GM19438 (cell line): ENCODE results near the gene PCDHA7.
"Not testable (repeated sequence)": the region's sequence is repeated elsewhere in the genome, so short reads cannot be mapped to it uniquely, and the experiment has no call there.

ENCODE experiments used
- ATAC-seq: cut with Tn5 transposase; IDR thresholded peaks from one replicate; pipeline ENCODE4 v1.9.1; 2021; ENCODE audit warnings: low read depth; ENCODE audit not compliant: unreplicated experiment

PCDHA7 gene

DNA sequence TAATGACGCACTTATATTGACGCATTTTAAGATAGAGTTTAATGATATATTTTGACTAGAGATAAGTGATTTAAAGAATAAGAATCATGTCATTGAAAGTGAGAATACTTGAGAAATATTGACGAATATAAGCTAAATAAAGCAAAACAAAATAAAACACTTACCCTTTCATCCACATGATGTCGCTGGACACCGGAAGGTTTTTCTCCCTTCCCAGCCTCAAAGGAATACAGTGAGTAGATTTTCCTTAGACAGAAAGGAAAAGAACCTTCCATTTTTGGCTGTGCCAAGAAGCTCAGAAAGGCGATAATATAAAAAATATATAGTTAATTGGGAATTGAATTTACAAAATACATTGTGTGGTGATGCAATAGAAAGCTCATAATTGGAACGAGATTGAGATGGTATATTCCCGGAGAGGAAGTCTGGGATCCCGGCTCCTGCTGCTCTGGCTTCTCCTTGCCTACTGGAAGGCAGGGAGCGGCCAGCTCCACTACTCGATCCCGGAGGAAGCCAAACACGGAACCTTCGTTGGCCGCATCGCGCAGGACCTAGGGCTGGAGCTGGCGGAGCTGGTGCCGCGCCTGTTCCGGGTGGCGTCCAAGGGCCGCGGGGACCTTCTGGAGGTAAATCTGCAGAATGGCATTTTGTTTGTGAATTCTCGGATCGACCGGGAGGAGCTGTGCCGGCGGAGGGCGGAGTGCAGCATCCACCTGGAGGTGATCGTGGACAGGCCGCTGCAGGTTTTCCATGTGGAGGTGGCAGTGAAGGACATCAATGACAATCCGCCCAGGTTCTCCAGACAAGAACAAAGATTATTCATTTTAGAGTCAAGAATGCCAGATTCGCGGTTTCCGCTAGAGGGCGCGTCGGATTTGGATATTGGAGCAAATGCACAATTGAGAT lies 12.4 kb upstream of the PCDHA7 start, which contains the start of gene PCDHA5:
PCDHA5 (plus strand) TSS at position 239 of the 906 bp plus-strand sequence.
- ATAC-seq: no peak

DNA sequence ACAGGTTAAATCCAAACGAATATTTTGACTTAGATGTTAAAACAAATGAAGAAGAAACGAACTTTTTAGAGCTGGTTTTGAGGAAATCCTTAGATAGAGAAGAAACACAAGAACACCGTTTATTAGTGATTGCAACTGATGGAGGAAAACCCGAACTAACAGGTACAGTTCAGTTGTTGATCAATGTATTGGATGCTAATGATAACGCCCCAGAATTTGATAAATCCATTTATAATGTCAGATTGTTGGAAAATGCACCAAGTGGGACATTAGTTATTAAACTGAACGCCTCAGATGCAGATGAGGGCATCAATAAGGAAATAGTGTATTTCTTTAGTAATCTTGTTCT lies 11.8 kb upstream of the PCDHA7 start:
- ATAC-seq: no peak

DNA sequence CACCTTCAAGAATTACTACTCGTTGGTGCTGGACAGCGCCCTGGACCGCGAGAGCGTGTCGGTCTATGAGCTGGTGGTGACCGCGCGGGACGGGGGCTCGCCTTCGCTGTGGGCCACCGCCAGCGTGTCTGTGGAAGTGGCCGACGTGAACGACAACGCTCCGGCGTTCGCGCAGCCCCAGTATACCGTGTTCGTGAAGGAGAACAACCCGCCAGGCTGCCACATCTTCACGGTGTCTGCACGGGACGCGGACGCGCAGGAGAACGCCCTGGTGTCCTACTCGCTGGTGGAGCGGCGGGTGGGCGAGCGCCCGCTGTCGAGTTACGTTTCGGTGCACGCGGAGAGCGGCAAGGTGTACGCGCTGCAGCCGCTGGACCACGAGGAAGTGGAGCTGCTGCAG lies 11.1 kb upstream of the PCDHA7 start:
- ATAC-seq: not testable (repeated sequence)

DNA sequence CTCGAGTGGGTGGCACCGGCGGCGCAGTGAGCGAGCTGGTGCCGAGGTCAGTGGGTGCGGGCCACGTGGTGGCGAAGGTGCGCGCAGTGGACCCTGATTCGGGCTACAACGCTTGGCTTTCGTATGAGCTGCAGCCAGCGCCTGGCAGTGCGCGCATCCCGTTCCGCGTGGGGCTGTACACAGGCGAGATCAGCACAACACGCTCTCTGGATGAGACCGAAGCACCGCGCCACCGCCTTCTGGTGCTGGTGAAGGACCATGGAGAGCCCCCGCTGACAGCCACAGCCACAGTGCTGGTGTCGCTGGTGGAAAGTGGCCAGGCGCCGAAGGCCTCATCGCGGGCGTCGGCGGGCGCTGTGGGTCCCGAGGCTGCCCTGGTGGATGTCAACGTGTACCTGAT lies 10.6 kb upstream of the PCDHA7 start:
- no peak for ATAC-seq

DNA sequence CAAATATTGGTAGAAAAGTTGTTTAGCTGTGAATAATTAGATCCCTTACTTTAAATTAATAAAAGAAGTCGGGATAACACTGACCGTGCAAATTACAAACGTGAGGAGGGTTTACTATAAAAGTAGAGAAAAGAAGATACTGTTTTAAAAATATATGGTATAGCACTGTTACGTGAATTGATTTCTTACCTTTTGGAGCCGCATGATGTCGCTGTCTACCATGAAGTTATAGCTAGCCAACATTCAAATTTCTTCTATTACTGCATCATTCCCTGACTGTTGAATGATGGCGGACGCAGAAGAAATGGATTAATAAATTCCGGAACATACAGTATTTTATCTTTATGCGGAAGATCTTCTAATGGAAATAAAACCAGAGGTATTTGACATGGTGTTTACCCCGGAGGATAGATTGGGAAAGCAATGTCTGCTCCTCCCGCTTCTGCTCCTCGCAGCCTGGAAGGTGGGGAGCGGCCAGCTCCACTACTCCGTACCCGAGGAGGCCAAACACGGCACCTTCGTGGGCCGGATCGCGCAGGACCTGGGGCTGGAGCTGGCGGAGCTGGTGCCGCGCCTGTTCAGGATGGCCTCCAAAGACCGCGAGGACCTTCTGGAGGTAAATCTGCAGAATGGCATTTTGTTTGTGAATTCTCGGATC lies 6.2 kb upstream of the PCDHA7 start, which contains the start of gene PCDHA6:
PCDHA6 (plus strand) TSS at position 257 of the 658 bp plus-strand sequence; CDS start at position 389, 132 bp downstream.
- ATAC-seq: no peak

DNA sequence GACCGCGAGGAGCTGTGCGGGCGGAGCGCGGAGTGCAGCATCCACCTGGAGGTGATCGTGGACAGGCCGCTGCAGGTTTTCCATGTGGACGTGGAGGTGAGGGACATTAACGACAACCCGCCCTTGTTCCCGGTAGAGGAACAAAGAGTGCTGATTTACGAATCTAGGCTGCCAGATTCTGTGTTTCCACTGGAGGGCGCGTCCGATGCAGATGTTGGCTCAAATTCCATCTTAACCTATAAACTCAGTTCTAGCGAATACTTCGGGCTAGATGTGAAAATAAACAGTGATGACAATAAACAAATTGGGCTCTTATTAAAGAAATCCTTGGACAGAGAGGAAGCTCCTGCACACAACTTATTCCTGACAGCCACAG lies 5.7 kb upstream of the PCDHA7 start:
- ATAC-seq: no peak

DNA sequence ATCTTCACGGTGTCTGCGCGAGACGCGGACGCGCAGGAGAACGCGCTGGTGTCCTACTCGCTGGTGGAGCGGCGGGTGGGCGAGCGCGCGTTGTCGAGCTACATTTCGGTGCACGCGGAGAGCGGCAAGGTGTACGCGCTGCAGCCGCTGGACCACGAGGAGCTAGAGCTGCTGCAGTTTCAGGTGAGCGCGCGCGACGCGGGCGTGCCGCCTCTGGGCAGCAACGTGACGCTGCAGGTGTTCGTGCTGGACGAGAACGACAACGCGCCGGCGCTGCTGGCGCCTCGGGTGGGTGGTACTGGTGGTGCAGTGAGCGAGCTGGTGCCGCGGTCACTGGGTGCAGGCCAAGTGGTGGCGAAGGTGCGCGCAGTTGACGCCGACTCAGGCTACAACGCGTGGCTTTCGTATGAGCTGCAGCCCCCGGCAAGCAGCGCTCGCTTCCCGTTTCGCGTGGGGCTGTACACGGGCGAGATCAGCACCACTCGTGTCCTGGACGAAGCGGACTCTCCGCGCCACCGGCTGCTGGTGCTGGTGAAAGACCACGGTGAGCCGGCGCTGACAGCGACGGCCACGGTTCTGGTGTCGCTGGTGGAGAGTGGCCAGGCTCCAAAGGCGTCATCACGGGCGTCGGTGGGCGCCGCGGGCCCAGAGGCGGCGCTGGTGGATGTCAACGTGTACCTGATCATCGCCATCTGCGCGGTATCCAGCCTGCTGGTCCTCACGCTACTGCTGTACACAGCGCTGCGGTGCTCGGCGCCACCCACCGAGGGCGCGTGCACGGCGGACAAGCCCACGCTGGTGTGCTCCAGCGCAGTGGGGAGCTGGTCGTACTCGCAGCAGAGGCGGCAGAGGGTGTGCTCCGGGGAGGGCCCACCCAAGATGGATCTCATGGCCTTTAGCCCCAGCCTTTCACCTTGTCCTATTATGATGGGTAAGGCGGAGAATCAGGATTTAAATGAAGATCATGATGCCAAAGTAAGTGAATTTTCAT lies 4.3 kb upstream of the PCDHA7 start:
- not testable (repeated sequence) for ATAC-seq

DNA sequence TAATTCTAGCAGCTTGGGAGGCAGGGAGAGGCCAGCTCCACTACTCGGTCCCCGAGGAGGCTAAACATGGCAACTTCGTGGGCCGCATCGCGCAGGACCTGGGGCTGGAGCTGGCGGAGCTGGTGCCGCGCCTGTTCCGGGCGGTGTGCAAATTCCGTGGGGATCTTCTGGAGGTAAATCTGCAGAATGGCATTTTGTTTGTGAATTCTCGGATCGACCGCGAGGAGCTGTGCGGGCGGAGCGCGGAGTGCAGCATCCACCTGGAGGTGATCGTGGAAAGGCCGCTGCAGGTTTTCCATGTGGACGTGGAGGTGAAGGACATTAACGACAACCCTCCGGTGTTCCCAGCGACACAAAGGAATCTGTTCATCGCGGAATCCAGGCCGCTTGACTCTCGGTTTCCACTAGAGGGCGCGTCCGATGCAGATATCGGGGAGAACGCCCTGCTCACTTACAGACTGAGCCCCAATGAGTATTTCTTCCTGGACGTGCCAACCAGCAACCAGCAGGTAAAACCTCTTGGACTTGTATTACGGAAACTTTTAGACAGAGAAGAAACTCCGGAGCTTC lies 455 bp downstream of the PCDHA7 start:
- not testable (repeated sequence) for ATAC-seq

DNA sequence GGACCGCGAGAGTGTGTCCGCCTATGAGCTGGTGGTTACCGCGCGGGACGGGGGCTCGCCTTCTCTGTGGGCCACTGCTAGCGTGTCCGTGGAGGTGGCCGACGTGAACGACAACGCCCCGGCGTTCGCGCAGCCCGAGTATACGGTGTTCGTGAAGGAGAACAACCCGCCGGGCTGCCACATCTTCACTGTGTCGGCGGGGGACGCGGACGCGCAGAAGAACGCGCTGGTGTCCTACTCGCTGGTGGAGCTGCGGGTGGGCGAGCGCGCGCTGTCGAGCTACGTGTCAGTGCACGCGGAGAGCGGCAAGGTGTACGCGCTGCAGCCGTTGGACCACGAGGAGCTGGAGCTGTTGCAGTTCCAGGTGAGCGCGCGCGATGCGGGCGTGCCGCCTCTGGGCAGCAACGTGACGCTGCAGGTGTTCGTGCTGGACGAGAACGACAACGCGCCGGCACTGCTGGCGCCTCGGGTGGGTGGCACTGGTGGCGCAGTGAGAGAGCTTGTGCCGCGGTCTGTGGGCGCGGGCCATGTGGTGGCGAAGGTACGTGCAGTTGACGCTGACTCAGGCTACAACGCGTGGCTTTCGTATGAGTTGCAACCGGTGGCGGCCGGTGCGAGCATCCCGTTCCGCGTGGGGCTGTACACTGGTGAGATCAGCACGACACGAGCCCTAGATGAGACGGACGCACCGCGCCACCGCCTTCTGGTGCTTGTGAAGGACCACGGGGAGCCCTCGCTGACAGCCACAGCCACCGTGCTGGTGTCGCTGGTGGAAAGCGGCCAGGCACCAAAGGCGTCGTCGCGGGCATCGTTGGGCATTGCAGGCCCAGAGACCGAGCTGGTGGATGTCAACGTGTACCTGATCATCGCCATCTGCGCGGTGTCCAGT lies 1.8 kb downstream of the PCDHA7 start:
- no peak for ATAC-seq

DNA sequence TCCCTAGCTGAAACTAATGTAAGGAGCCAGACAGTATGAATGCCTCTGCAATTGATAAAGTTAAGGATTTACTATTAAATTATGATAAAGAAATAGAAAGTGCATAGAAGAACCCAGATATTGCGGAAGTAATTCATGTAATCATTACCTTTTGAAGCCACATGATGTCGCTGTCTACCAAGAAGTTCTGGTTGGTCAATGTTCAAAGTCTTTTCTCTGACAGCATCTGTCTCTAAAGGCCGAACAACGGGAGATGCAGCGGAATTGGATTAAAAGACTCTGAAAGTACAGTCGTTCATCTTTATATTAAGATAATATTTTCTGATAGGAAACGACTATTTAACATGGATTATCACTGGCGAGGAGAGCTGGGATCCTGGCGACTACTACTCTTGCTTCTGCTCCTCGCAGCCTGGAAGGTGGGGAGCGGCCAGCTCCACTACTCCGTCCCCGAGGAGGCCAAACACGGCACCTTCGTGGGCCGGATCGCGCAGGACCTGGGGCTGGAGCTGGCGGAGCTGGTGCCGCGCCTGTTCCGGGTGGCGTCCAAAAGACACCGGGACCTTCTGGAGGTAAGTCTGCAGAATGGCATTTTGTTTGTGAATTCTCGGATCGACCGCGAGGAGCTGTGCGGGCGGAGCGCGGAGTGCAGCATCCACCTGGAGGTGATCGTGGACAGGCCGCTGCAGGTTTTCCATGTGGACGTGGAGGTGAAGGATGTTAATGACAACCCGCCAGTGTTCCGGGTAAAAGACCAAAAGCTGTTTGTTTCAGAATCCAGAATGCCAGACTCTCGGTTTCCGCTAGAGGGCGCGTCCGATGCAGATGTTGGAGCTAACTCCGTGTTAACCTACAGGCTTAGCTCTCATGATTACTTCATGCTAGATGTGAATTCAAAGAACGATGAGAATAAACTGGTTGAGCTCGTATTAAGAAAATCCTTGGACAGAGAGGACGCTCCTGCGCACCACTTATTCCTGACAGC lies 7.2 kb downstream of the PCDHA7 start, which contains the start of gene PCDHA8:
PCDHA8 (plus strand) TSS at position 210 of the 985 bp plus-strand sequence; CDS start at position 345, 135 bp downstream.
- no peak for ATAC-seq

DNA sequence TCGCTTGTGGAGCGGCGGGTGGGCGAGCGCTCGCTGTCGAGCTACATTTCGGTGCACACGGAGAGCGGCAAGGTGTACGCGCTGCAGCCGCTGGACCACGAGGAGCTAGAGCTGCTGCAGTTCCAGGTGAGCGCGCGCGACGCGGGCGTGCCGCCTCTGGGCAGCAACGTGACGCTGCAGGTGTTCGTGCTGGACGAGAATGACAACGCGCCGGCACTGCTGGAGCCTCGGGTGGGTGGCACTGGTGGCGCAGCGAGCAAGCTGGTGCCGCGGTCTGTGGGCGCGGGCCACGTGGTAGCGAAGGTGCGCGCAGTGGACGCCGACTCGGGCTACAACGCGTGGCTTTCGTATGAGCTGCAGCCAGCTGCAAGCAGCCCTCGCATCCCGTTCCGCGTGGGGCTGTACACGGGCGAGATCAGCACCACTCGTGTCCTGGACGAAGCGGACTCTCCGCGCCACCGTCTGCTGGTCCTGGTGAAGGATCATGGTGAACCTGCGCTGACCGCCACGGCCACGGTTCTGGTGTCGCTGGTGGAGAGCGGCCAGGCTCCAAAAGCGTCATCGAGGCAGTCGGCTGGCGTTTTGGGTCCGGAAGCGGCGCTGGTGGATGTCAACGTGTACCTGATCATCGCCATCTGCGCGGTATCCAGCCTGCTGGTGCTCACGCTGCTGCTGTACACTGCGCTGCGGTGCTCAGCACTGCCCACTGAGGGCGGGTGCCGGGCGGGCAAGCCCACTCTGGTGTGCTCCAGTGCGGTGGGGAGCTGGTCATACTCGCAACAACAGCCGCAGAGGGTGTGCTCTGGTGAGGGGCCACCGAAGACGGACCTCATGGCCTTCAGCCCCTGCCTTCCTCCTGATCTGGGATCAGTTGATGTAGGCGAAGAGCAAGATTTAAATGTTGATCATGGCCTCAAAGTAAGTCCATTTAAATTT lies 9.0 kb downstream of the PCDHA7 start:
- no peak for ATAC-seq

DNA sequence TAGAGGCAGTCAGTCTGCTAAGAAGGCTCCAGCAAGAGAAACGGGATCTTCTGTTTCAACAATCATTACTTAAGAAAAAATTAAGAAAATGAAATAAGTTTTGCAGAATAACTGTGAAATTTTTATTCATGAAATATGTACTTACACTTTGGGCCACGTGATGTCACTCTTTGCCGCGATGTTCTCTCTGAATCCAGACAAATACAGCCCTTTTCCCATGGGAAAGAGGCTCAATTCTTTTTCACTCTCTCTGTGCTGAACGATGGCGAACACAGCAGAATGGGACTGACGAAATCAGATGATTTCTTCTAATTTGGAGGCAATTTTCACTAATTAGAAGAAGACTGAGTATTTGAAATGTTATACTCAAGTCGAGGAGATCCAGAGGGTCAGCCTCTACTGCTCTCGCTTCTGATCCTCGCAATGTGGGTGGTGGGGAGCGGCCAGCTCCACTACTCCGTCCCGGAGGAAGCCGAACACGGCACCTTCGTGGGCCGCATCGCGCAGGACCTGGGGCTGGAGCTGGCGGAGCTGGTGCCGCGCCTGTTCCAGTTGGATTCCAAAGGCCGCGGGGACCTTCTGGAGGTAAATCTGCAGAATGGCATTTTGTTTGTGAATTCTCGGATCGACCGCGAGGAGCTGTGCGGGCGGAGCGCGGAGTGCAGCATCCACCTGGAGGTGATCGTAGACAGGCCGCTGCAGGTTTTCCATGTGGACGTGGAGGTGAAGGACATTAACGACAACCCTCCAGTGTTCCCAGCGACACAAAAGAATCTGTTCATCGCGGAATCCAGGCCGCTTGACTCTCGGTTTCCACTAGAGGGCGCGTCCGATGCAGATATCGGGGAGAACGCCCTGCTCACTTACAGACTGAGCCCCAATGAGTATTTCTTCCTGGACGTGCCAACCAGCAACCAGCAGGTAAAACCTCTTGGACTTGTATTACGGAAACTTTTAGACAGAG lies 14.4 kb downstream of the PCDHA7 start, which contains the start of gene PCDHA9:
PCDHA9 (plus strand) TSS at position 244 of the 964 bp plus-strand sequence; CDS start at position 358, 114 bp downstream.
- not testable (repeated sequence) for ATAC-seq

DNA sequence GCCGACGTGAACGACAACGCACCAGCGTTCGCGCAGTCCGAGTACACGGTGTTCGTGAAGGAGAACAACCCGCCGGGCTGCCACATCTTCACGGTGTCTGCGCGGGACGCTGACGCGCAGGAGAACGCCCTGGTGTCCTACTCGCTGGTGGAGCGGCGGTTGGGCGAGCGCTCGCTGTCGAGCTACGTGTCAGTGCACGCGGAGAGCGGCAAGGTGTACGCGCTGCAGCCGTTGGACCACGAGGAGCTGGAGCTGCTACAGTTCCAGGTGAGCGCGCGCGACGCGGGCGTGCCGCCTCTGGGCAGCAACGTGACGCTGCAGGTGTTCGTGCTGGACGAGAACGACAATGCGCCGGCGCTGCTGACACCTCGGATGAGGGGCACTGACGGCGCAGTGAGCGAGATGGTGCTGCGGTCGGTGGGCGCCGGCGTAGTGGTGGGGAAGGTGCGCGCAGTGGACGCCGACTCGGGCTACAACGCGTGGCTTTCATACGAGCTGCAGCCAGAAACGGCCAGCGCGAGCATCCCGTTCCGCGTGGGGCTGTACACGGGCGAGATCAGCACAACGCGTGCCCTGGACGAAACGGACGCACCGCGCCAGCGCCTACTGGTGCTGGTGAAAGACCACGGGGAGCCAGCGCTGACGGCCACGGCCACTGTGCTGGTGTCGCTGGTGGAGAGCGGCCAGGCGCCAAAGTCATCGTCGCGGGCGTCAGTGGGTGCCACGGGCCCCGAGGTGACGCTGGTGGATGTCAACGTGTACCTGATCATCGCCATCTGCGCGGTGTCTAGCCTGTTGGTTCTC lies 16.0 kb downstream of the PCDHA7 start:
- not testable (repeated sequence) for ATAC-seq

DNA sequence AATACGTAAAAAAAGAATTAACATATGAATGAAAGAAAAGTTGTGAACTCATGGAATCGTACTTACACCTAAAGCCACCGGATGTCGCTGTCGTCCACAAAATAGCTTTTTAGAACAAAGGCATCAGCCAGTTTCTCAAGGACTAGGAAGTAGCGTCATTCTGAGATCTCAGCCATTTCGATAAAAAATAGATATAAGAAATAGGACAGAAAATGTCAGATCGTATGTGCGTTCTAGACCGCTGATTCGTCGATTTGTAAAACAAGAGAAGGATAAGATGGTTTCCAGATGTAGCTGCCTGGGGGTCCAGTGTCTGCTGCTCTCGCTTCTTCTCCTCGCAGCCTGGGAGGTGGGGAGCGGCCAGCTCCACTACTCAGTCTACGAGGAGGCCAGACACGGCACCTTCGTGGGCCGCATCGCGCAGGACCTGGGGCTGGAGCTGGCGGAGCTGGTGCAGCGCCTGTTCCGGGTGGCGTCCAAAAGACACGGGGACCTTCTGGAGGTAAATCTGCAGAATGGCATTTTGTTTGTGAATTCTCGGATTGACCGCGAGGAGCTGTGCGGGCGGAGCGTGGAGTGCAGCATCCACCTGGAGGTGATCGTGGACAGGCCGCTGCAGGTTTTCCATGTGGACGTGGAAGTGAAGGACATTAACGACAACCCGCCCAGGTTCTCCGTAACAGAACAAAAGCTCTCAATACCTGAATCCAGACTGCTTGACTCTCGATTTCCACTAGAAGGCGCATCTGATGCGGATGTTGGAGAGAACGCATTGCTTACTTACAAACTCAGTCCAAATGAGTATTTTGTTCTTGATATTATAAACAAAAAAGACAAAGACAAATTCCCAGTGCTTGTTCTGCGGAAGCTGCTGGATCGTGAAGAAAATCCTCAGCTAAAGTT lies 22.0 kb downstream of the PCDHA7 start, which contains the start of gene PCDHA10:
PCDHA10 (plus strand) TSS at position 126 of the 903 bp plus-strand sequence; CDS start at position 278, 152 bp downstream.
- ATAC-seq: no peak
